Liver (tissue), 9 donors: ENCODE measurements around the gene ERGIC1. TPM values are rescaled to one million over a fixed set of nuclear protein-coding genes. Genes with fewer than 3 reads are reported as not detected.
A peak's percentile ranks its signal among the peaks of the same experiment; 100 is the strongest.

Experiments used
- DNase-seq: peaks from one replicate; pipeline ENCODE4 v3.0.0-alpha.2; 2017; ENCODE audit warnings: low spot score
- H3K27ac ChIP-seq, 2 donors: one replicate each; pipeline ENCODE4 v1.7.0; 2013; ENCODE audit warnings: inconsistent platforms in 2 of 2, low read length in 2 of 2, control low read depth in 1 of 2, low read depth in 1 of 2, mild to moderate bottlenecking in 1 of 2
- H3K27me3 ChIP-seq, 4 donors: one replicate each; pipeline versions ENCODE4 v1.6.1 to v1.7.0; 2013; ENCODE audit warnings: low read length in 3 of 4, inconsistent platforms in 1 of 4, mild to moderate bottlenecking in 1 of 4, moderate library complexity in 1 of 4; ENCODE audit not compliant: control insufficient read depth in 4 of 4, insufficient read depth in 4 of 4
- H3K36me3 ChIP-seq, 4 donors: one replicate each; pipeline versions ENCODE4 v1.6.1 to v1.7.0; 2013; ENCODE audit warnings: low read length in 3 of 4, mild to moderate bottlenecking in 3 of 4, low read depth in 1 of 4, moderate library complexity in 1 of 4; ENCODE audit not compliant: control insufficient read depth in 4 of 4, insufficient read depth in 3 of 4
- H3K4me1 ChIP-seq, 4 donors: one replicate each; pipeline versions ENCODE4 v1.6.1 to v1.7.0; 2013; ENCODE audit warnings: low read length in 3 of 4, mild to moderate bottlenecking in 3 of 4, moderate library complexity in 1 of 4; ENCODE audit not compliant: control insufficient read depth in 4 of 4, insufficient read depth in 4 of 4
- H3K4me3 ChIP-seq, 3 donors: one replicate each; pipeline versions ENCODE4 v1.6.1 to v1.7.0; 2013; ENCODE audit warnings: low read length in 3 of 3, control low read depth in 1 of 3, low read depth in 1 of 3, mild to moderate bottlenecking in 1 of 3
- H3K9ac ChIP-seq, 2 donors: one replicate each; pipeline ENCODE4 v1.7.0; 2013; ENCODE audit warnings: low read length in 2 of 2, mild to moderate bottlenecking in 2 of 2, moderate library complexity in 2 of 2, control low read depth in 1 of 2, low read depth in 1 of 2
- H3K9me3 ChIP-seq, 4 donors: one replicate each; pipeline versions ENCODE4 v1.6.1 to v1.7.0; 2013; ENCODE audit warnings: low read length in 3 of 4; ENCODE audit not compliant: control insufficient read depth in 4 of 4
- CTCF ChIP-seq: fragments of 150-350 bp; IDR thresholded peaks from 2 replicates; pipeline ENCODE4 v1.5.1; 2017; ENCODE audit warnings: improper control_type of control experiment, low read depth, low read length; ENCODE audit not compliant: missing input control
- EGR1 ChIP-seq, 2 donors: IDR thresholded peaks; 2 replicates each; pipeline ENCODE4 v1.6.1; 2016 to 2018; ENCODE audit warnings: antibody characterized with exemption in 2 of 2, low read depth in 2 of 2
- FOXA1 ChIP-seq: IDR thresholded peaks from 2 replicates; pipeline ENCODE4 v1.6.1; 2016; ENCODE audit warnings: antibody characterized with exemption
- FOXA2 ChIP-seq: IDR thresholded peaks from 2 replicates; pipeline ENCODE4 v1.6.1; 2016; ENCODE audit warnings: antibody characterized with exemption
- GABPA ChIP-seq, 2 donors: IDR thresholded peaks in 1 of 2; conservative IDR thresholded peaks in 1 of 2; 2 replicates each; pipeline ENCODE4 v1.6.1; 2016; ENCODE audit warnings: antibody characterized with exemption in 2 of 2, mild to moderate bottlenecking in 1 of 2, moderate library complexity in 1 of 2
- HNF4A ChIP-seq, 2 donors: conservative IDR thresholded peaks; 2 replicates each; pipeline ENCODE4 v1.6.1; 2016; ENCODE audit warnings: antibody characterized with exemption in 2 of 2, mild to moderate bottlenecking in 2 of 2
- HNF4G ChIP-seq: IDR thresholded peaks from 2 replicates; pipeline ENCODE4 v1.6.1; 2016; ENCODE audit warnings: antibody characterized with exemption
- JUND ChIP-seq, 2 donors: IDR thresholded peaks; 2 replicates each; pipeline ENCODE4 v1.6.1; 2016; ENCODE audit warnings: antibody characterized with exemption in 2 of 2
- MAX ChIP-seq: IDR thresholded peaks from 2 replicates; pipeline ENCODE4 v1.6.1; 2016; ENCODE audit warnings: antibody characterized with exemption
- NR2F2 ChIP-seq: IDR thresholded peaks from 2 replicates; pipeline ENCODE4 v1.6.1; 2016; ENCODE audit warnings: antibody characterized with exemption
- RAD21 ChIP-seq, 2 donors: IDR thresholded peaks; 2 replicates each; pipeline ENCODE4 v1.6.1; 2016; ENCODE audit warnings: antibody characterized with exemption in 2 of 2, mild to moderate bottlenecking in 2 of 2
- REST ChIP-seq: IDR thresholded peaks from 2 replicates; pipeline ENCODE4 v1.6.1; 2016; ENCODE audit warnings: antibody characterized with exemption, mild to moderate bottlenecking
- RXRA ChIP-seq, 2 donors: IDR thresholded peaks; 2 replicates each; pipeline ENCODE4 v1.6.1; 2017 to 2018; ENCODE audit warnings: antibody characterized with exemption in 2 of 2, mild to moderate bottlenecking in 1 of 2
- SP1 ChIP-seq: IDR thresholded peaks from 2 replicates; pipeline ENCODE4 v1.6.1; 2018; ENCODE audit warnings: antibody characterized with exemption, mild to moderate bottlenecking
- TAF1 ChIP-seq: conservative IDR thresholded peaks from 2 replicates; pipeline ENCODE4 v1.6.1; 2016; ENCODE audit warnings: antibody characterized with exemption, mild to moderate bottlenecking
- YY1 ChIP-seq: IDR thresholded peaks from 2 replicates; pipeline ENCODE4 v1.6.1; 2016; ENCODE audit warnings: antibody characterized with exemption, mild to moderate bottlenecking
- ZBTB33 ChIP-seq: IDR thresholded peaks from 2 replicates; pipeline ENCODE4 v1.6.1; 2016; ENCODE audit warnings: antibody characterized with exemption
- WGBS: extraction: QIAGEN DNeasy Blood & Tissue Kit; methylation state at CpG from one replicate; pipeline ENCODE4 v1.1.7; 2013; 5-methylcytosine and 5-hydroxymethylcytosine counted together
- polyA plus RNA-seq, 2 donors: library from polyadenylated mRNA; stranded (reverse) in 1 of 2; unstranded in 1 of 2; fragments of 200-250 nt in 1 of 2; fragments of >200 nt in 1 of 2; fragmentation: Nextera tagmentation in 1 of 2; extraction: Ambion mirVana in 1 of 2; gene quantifications; one replicate each; pipeline versions ENCODE4 v1.2.1 to v1.2.3, GENCODE V29; 2013 to 2015
- total RNA-seq, 2 donors: library from RNA; depleted of rRNA; stranded (reverse); fragments of >200 nt; gene quantifications; one replicate each; pipeline ENCODE4 v1.2.3, GENCODE V29; 2014
- donor health status: healthy.
- donor health status: healthy.
- donor health status: healthy.
- donor health status: healthy.
- donor health status: healthy.

Gene ERGIC1
- total and polyA plus RNA-seq, 4 donors, result 45.4 to 155 (median 101) TPM

GRCh38 chr5:172929371-172929838, 95.4 kb downstream of the ERGIC1 start (continued):
- TF ChIP-seq EGR1 (IDR thresholded peaks at IDR 0.05; ENCODE audit: low read depth in 2 of 2), result no peak

- peaks cover 4 to 39% (median 17%) of the 10 kb centered on the region in 4 donors for H3K36me3 ChIP-seq
- no peak overlapping the region for H3K4me3 ChIP-seq
- no peaks in the 10 kb centered on the region for H3K9me3 ChIP-seq
- peaks cover 0 to 6% (median under 1%) of the 10 kb centered on the region in 4 donors for H3K4me1 ChIP-seq
- peak overlapping the region; percentile 7 to 59 for H3K27ac ChIP-seq
- TF ChIP-seq HNF4G (no peak), RAD21 (IDR thresholded peaks at IDR 0.05) (peak in 1 of 2 donors; percentile 39), HNF4A (conservative IDR thresholded peaks at IDR 0.05) (no peak), TAF1 (no peak), EGR1 (IDR thresholded peaks at IDR 0.05; ENCODE audit: low read depth in 2 of 2) (no peak), ZBTB33 (no peak), RXRA (IDR thresholded peaks at IDR 0.05) (no peak), NR2F2 (peak; percentile 74), SP1 (no peak), MAX (no peak), FOXA2 (no peak), REST (no peak), YY1 (no peak), JUND (IDR thresholded peaks at IDR 0.05) (no peak), GABPA (IDR thresholded peaks at IDR 0.05 in 1 of 2, conservative IDR thresholded peaks at IDR 0.05 in 1 of 2) (no peak)
- WGBS, result 72% methylated on average over 9 of the region's 9 CpGs
- no peaks in the 10 kb centered on the region for H3K27me3 ChIP-seq
- no peak for DNase-seq
- H3K9ac ChIP-seq, result no peak overlapping the region
Observed at GRCh38 chr5:172931001-172931536, 97.0 kb downstream of the ERGIC1 start.

- H3K4me1 ChIP-seq, result peaks cover 0 to 6% (median under 1%) of the 10 kb centered on the region in 4 donors
- no peaks in the 10 kb centered on the region for H3K27me3 ChIP-seq
- 22% methylated on average over 22 of the region's 22 CpGs for WGBS
- H3K27ac ChIP-seq, result peak overlapping the region; percentile 32 to 59
- peak; percentile 75 for DNase-seq
- H3K9me3 ChIP-seq, result no peaks in the 10 kb centered on the region
- no peak overlapping the region for H3K4me3 ChIP-seq
- no peak overlapping the region for H3K9ac ChIP-seq
- peaks cover 4 to 37% (median 18%) of the 10 kb centered on the region in 4 donors for H3K36me3 ChIP-seq
- TF ChIP-seq HNF4G (no peak), RAD21 (IDR thresholded peaks at IDR 0.05) (peak; percentile 95 to 99), CTCF (peak; percentile 88), FOXA1 (no peak), RXRA (IDR thresholded peaks at IDR 0.05) (peak in 1 of 2 donors; percentile 24)
Observed at GRCh38 chr5:172932313-172933017, 98.4 kb downstream of the ERGIC1 start.
